HG02610 (cell line): ENCODE measurements around the gene SPTBN1.
"Not testable (repeated sequence)": the region's sequence is repeated elsewhere in the genome, so short reads cannot be mapped to it uniquely, and the experiment has no call there.

ENCODE experiments used
- ATAC-seq: cut with Tn5 transposase; IDR thresholded peaks from one replicate; pipeline ENCODE4 v1.9.1; 2021; ENCODE audit warnings: mild to moderate bottlenecking, moderate library complexity; ENCODE audit not compliant: unreplicated experiment

Gene SPTBN1

DNA sequence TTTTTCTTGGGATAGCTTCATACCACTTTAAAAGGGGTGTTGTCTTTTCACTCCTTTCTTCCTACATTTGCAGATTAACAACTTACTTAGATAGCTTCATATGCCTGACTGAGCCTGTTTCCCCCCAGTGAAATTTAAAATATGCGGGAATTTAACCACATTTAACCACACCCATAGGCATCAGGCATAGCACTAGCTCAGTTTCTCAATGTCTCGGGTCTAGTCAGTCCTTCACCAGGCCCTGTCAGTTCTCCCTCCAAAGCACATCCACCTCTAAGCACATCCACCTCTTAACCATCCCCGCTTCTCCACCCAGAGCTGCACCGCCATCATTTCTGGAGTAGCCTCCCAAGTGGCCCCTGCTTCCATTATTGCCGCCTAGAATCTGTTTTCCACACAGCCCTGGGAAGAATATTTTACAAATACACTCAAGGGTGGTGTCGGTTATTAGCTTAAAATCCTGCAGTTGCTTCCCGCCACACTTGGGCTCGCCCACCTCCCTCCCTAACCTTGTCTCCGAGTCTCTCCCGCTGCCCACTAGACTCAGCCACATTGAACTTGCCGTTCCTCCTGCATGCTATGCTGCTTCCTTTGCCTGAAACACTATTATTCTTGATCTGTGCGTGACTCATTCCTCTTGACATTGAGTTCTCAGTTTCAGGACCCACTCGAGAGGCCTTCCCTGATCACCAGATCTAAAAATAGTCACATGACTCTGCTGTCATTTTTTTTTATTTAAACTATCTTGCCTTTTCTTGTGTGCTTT is 68.3 kb downstream of the SPTBN1 start:
- ATAC-seq = peak; percentile 81

DNA sequence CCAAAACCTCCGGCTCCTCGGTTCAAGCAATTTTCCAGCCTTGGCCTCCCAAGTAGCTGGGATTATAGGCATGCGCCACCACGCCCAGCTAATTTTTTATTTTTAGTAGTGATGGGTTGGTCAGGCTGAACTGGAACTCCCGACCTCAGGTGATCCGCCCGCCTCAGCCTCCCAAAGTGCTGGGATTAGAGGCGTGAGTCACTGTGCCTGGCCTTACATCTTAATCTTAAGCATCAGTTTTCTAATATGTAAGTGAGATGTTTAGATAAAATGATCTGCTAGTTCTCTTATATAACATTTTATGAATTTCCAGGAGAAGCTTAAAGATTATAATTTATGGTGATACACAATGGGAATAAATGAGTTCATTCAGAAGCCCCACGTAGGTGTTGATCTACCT is 69.2 kb downstream of the SPTBN1 start:
- no peak for ATAC-seq

DNA sequence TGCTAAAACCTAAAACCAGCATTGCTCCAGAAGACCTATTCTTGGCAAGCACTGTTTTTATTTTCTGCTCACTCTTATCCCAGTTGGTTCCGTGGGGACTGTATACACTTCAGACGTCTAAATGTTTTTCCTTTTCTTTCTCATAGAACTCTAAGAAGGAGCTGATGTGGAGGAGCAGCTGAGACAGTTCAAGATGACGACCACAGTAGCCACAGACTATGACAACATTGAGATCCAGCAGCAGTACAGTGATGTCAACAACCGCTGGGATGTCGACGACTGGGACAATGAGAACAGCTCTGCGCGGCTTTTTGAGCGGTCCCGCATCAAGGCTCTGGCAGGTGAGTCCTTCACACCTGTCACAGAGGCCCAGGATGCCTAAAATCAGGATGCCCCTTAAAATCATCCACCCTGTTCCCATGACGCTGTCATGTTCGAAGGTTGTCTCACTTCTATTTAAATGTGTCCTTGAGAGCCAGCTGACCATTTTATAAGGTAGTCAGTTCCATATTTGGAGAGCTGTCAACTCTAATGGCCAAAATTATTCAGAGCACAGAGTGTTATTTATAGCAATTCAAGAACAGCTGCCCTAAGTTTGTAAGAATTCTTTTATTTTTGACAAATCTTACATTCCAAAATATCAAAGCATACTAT is 70.2 kb downstream of the SPTBN1 start:
- no peak for ATAC-seq

DNA sequence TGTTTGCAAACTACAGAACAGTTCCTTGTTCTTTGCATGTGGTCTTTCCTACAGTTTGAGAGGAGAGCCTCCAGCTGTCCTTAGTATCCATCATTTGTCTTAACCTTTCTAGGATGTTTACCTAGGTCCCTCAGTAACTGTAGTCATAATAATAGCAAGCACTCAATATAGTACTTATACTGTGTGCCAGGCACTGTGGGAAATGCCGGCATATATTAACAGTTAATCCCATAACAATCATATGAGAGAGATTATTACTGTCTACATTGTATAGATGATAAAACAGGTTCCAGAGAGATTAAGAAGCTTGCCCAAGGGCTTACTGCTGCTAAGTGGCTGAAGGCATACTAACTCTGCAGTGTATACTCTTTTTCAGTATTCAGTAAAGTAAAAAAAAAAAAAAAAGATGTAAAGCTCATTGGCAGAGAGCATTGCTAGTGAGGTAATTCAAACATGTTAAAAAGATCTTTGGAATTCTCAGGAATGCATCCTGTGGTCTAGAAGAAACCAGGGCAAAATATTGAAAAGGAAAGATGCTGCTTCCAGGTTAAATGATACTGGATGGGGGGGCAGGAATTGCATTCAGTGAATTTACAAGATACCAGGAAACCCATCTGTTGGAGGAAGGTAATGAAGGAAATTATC is 72.3 kb downstream of the SPTBN1 start:
- no peak for ATAC-seq

DNA sequence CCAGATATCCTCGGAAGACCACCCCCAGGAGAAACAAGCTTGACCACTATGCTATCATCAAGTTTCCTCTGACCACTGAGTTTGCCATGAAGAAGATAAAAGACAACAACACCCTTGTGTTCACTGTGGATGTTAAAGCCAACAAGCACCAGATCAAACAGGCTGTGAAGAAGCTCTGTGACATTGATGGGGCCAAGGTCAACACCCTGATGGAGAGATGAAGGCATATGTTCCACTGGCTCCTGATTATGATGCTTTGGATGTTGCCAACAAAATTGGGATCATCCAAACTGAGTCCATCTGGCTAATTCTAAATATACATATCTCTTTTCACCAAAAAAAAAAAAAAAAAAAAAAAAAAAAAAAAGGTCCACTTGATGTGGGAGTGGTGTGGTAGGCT is 73.4 kb downstream of the SPTBN1 start:
- ATAC-seq = not testable (repeated sequence)

DNA sequence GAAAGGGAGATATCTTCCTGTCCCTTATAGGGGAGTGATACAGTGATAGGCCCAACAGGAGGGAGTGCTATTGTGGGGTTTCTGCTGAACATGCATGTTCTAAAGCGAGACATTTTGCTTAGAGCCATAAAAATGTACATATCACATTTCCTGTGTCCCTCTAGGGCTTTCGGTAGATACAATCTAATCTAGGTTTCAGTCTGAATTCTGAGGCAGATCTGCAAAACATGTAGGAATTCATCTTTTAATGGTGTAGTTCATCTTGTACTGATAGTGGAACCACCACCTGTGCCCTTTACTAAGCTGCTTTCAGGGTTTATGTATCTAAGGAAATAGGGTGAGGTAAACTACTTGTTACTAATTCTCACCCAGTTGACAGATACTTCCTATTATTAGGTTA is 73.8 kb downstream of the SPTBN1 start:
- no peak for ATAC-seq

DNA sequence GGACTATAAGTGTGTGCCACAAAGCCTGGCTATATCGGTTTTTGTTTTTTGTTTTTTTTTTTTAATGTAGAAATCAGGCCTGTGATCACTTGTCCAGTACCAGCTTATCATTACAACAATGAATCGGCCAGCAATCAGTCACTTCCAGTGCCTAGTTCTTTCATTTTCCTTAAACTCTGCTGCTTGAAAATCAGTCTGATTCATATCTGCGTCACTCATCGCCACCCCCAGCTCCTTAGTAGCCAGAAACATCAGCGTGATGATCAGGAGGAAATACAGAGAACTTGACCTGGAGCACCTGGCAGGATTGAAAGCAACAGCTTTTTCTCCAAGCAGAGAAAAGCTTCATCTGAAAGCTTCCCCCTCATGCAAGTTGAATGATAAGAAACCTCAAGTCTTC is 75.4 kb downstream of the SPTBN1 start:
- no peak for ATAC-seq

DNA sequence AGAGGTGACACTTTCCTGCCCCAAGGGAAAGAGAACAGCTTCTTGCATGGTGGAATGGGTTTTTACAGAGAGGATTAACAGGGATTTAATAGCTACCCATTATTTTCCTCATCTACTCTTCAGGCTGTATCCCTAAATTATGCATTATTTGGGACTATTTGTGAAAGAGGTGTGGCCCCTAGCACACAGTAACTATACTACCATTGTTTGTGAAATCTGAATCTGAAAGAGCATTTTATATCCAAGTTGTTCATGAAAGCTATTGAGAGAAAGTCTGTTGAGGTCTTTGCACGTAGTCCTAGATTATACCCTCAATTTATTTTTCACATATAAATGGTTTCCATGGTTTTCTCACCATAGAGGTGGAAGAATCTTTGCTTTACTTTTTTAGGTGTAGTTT is 78.1 kb downstream of the SPTBN1 start:
- no peak for ATAC-seq

DNA sequence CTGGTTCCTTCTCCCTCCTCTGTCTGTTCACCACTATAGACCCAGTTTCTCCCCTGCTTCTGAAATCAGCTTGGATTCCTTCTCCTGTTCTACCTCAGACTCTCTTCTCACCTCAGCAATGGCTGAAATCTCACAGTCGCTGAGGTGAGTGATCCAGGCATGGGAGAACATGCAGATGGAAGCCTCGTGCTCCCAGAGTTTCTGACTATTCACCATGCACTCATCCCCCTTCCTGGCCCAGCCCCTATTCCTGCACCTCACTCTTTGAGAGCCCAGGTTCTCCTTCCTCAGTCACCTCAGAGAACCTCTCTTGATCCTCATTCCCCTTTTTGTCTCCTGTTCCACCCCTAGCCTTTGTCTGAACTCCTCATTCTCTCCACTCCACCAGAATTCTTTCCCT is 78.5 kb downstream of the SPTBN1 start:
- no peak for ATAC-seq

DNA sequence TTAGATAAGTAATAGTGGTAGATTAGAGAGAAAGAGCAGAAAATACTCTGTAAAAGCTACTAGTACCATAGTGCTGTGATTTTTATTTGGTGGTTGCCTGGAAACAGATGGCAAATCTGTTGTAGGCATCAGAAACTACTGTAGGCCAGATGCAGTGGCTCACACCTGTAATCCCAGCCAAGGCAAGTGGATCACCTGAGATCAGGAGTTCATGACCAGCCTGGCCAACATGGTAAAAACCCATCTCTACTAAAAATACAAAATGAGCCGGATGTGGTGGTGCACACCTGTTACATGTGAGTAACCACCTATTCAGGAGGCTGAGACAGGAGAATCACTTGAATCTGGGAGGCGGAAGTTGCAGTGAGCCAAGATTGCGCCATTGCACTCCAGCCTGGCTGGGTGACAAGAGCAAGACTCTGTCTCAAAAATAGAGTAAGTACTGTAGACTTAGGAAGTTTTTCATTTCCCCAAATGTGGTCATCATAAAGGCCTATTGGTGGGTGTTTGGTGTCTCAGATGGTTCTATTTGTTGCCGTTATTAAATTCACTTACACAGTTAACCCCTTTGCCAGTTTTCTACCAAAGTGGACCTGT is 79.6 kb downstream of the SPTBN1 start:
- no peak for ATAC-seq

DNA sequence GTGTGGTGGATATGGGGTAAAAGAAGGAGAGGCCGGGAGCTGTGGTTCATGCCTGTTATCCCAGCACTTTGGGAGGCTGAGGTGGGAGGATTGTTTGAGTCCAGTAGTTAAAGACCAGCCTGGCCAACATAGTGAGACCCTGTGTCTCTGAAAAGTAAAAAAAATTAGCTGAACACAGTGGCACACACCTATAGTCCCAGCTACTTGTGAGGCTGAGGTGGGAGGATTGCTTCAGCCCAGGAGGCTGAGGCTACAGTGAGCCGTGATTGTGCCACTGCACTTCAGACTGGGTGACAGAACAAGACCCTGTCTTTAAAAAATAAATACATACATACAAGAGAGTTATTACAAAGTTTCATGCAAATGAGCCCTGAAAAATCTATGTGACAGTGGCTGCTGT is 80.6 kb downstream of the SPTBN1 start:
- no peak for ATAC-seq

DNA sequence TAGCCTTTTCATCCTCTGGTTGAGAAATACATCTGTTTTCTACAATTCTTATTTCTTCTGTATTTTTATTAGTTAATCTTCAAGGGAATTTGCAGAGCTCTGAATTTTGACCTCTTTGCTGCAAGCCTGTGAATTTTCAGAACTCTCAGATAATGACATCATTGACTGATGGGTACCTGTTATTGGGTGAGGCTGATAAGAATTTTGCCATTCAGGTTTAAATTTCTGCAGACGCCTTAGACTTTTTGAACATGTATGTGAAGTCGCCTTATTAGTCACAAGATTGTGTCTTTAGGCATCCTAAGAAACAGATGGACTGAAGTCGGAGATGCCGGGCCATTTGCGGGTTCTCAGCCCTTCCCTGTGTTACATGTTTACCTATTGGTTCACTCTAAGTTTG is 82.4 kb downstream of the SPTBN1 start:
- ATAC-seq = no peak

DNA sequence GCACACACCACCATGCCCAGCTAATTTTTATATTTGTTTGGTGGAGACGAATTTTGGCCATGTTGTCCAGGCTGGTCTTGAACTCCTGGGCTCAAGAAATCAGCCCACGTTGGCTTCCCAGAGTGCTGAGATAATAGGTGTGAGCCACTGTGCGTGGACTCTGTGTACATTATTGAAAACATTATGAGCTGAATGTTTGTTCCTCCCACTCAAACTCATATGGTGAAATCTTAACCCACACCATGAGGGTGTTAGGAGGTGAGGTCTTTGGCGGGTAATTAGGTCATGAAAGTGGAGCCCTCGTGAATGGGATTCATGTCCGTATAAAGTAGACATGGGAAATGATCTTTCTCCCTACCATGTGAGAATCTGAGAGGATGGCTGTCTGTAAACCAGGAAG is 83.6 kb downstream of the SPTBN1 start:
- ATAC-seq = no peak

DNA sequence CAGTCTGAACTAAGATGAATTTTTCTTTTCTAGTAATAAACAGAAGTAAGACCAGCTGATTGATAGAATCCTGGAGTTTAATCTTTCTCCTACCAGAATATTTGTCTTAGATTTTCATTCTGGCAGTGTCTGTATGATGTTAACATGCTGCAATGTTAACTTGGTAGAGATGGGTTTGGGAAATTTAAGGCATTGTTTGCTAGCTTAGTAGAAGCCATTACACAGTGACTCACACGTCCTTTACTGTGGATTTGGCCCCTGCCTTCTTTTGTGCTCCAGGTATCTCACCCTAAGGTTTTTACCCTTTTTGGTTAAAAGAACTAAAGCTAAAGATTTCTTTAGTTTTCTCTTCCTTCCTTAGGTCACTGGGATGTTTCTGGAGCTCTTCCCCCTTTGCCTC is 84.1 kb downstream of the SPTBN1 start:
- ATAC-seq = no peak

DNA sequence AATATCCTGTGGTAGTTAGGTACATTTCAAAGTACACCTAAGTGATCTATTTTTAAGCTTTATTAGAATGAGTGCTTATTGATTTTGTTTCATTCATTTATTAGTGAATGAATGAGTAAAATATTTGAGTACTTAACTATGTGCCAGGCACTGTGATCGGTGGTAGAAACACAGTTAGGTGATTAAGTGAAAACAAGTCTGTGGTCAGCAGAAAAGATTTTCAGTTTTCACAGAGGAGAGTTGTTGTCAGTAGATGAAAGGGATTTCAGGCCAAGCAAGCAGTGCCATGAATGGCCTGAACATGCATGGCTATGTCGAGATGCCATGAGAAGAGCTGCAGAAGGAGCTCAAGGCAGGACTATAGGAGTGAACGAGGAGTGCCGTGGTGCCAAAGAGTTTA is 85.9 kb downstream of the SPTBN1 start:
- ATAC-seq = no peak

DNA sequence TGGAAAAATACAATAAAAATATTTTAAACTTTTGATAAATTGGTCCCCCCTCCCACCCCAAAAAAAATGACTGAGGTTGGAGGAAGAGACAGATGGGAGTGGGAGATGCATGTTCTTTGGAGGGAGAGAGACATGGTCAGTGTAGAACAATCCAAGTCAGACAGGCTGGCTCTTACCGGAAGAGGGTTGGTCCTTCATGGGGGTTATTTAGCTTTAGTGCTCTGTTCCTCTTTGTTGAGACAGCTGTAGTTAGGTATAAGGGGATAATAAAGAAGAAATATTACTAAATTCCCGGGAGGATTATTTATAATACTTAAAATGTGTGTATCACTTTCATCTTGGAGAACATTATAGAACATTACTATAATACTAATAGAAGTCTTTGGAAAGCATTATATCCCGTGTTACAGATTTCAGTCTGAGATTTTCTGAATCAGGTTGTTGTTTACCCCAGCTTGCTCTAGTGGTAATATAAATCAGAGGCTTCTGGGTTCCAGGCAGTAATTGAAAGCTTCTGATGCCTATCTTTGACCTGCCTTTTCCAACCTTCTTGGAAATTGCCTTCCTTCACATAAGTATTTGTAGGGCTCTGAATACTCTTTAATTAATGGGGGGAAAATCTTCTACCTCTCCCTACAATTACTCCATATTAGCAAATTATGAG is 87.7 kb downstream of the SPTBN1 start:
- no peak for ATAC-seq

DNA sequence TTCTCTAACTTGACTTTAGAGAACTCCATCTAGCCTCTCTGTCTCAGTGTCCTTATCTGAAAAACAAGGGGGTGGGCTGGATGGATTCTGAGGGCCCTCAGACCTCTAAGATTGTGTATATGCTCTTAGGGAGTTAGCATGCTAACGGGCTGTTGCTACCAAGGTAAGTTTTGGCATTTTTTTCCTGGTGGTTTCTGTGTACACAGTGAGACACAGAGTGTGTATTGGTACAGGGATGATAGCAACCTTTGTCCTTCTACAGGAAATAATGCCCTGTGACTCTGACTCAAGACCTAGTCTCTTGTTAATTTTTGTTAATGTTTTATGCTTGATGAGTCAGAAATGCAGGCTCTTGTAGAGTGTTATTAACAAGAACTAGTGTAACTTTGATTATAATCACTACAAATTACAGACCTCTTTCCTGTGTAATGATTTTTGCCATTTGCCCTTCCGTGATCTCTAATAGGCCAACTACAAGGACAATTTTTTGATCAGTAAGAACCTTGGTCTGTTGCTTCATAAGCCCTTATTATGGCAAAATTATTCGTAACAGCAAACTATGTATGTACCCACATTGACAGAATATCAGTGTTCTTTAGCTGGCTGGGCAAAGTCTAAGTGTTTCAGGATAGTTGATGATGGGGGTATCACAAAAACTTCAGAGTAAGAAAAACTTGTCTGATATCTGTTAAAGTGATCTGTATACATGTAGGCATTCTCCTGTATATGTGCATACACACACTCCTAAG is 89.7 kb downstream of the SPTBN1 start:
- peak; percentile 46 for ATAC-seq

DNA sequence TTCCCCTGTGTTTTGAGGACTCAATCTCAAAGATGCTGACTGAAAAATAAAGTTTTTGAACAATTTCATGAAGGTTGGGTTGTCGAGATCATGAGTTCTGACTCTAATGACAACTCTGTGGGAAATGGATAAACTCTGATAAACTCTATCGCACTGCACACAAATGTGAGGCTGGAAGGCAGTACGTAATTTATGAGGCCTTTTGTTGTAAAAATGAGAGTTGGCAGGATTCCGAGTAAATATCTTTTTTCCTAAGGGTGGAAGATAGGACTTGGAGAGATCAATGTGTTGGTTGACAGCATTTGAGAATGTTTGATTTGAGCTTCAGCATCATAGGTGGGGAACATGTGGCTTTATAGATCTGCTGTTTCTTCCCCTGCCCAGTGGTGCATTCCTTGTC is 90.4 kb downstream of the SPTBN1 start:
- ATAC-seq = no peak

DNA sequence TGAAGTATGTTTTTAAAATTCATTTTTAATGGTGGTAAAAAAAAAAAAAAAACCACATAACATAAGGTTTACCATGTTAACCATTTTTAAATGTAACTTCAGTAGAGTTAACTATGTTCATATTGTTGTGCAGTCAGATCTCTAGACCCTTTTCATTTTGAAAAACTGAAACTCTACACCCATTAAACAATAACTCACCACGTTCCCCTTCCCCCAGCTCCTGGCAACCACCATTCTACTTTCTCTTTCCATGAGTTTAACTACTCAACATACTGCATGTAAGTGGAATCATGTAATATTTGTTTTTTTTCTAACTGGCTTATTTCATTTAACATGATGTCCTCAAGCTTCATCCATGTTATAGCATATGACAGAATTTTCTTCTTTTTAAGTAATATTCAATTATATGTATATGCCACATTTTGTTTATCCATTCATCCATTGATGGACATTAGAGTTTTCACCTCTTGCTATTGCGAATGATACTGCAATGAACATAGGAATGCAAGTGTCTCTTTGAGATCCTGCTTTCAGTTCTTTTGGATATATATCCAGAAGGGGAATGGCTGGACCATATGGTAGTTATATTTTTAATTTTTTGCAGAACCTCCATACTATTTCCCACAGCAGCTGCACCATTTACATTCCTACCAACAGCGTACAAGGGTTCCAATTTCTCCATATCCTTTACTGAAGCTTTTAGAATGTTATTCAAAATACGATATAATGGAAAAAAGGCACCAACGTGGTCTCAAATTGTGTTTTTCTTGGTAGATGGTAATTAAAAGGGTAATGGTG is 91.0 kb downstream of the SPTBN1 start:
- no peak for ATAC-seq

DNA sequence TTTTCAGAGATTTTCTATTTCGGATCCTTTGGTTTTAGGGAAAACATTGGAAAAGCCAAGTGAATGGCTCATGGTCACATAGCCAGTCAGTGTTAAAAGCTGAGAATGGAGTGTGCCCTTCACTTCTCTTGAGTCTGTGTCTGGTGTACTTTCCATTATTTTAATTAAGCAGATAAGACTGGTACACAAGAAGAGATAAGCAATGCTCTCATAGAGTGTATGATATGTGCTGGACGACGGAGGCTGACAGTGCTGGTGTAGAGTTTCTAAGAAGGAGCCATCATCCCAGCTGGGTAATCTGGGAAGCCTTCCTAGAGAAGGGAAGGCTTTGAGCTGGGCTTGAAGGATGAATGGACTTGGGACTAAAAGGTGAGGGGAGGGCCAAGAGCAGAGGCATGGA is 93.3 kb downstream of the SPTBN1 start:
- no peak for ATAC-seq
